ENCODE data around the gene SNX19.
"Not testable (repeated sequence)": the region's sequence is repeated elsewhere in the genome, so short reads cannot be mapped to it uniquely, and the experiment has no call there.

The SNX19 gene

DNA sequence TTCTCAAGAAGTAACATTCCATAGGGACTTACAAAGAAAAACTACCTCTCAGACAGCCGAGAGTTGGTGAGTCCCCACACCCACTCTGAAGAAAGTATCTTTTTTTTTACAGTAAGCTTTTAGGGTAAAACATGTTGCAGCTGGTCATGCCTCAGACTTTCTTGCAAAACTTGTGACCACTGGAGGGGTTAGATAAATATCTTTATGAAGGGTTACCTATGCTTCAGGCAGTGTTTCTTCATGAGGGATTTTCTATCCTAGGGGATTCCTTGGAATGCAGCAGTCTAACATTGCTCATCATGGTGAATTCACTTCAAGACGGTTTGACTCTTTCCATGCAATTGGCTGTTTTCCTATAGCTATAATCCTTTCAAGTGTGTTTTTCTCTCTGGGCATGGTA lies 20.8 kb upstream of the SNX19 start:
- no peak overlapping the region for H2AFZ ChIP-seq (ENCODE audit: low read depth, low read length)
- TF ChIP-seq EZH2phosphoT487 (IDR thresholded peaks at IDR 0.05; ENCODE audit: low read depth) = no peak
- TF ChIP-seq, protein P1, sequence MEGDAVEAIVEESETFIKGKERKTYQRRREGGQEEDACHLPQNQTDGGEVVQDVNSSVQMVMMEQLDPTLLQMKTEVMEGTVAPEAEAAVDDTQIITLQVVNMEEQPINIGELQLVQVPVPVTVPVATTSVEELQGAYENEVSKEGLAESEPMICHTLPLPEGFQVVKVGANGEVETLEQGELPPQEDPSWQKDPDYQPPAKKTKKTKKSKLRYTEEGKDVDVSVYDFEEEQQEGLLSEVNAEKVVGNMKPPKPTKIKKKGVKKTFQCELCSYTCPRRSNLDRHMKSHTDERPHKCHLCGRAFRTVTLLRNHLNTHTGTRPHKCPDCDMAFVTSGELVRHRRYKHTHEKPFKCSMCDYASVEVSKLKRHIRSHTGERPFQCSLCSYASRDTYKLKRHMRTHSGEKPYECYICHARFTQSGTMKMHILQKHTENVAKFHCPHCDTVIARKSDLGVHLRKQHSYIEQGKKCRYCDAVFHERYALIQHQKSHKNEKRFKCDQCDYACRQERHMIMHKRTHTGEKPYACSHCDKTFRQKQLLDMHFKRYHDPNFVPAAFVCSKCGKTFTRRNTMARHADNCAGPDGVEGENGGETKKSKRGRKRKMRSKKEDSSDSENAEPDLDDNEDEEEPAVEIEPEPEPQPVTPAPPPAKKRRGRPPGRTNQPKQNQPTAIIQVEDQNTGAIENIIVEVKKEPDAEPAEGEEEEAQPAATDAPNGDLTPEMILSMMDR (IDR thresholded peaks at IDR 0.05; ENCODE audit: low read depth, low read length) = no peak
- no peaks in the 10 kb centered on the region for H3K4me1 ChIP-seq (ENCODE audit: low read length)
- no peak overlapping the region for H3K9ac ChIP-seq (ENCODE audit: low read length)
- H4K20me1 ChIP-seq (ENCODE audit: insufficient read depth, low read length) = no peaks in the 10 kb centered on the region
- peaks cover 14% of the 10 kb centered on the region for H3K27me3 ChIP-seq (ENCODE audit: low read depth, low read length)
- no peak overlapping the region for H3K4me2 ChIP-seq (ENCODE audit: low read length)
- no peaks in the 10 kb centered on the region for H3K79me2 ChIP-seq (ENCODE audit: low read length)
- no peaks in the 10 kb centered on the region for H3K9me3 ChIP-seq (ENCODE audit: insufficient read depth, low read length)
- H3K4me3 ChIP-seq (ENCODE audit: low read length) = no peak overlapping the region
- no peaks in the 10 kb centered on the region for H3K36me3 ChIP-seq (replicated peaks; ENCODE audit: low read depth, low read length)
- H3K27ac ChIP-seq (ENCODE audit: low read length) = no peak overlapping the region

DNA sequence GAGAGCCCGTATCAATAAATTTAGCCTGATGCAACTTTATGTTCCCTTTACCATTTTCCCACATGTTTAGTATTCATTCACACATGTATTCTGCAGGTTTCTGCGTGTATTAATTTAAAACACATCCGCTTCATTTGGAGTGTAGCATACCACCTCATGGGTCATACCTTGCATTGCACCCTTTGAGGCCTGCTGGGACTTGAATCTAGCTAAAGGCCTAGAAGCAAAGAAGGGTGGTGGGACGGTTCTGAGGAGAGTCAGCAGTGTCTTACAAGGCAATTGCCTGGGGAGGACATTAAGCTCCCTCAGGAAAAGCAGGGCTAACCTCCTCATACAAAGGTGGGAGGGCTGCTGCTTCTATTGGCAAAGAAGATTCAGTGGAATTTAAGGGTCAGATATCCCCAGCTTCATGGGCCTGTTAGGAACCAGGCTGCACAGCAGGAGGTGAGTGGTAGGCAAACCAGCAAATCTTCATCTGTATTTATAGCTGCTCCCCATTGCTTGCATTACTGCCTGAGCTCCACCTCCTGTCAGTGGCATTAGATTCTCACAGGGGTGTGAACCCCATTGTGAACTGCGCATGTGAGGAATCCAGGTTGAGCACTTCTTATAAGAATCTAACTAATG lies 15.9 kb upstream of the SNX19 start:
- H4K20me1 ChIP-seq (ENCODE audit: insufficient read depth, low read length) = no peaks in the 10 kb centered on the region
- H3K4me1 ChIP-seq (ENCODE audit: low read length) = no peaks in the 10 kb centered on the region
- H2AFZ ChIP-seq (ENCODE audit: low read depth, low read length) = no peak overlapping the region
- no peak overlapping the region for H3K27ac ChIP-seq (ENCODE audit: low read length)
- no peak for TF ChIP-seq EZH2phosphoT487 (IDR thresholded peaks at IDR 0.05; ENCODE audit: low read depth)
- TF ChIP-seq, protein P1 (IDR thresholded peaks at IDR 0.05; ENCODE audit: low read depth, low read length) = no peak
- no peaks in the 10 kb centered on the region for H3K9me3 ChIP-seq (ENCODE audit: insufficient read depth, low read length)
- no peak overlapping the region for H3K4me2 ChIP-seq (ENCODE audit: low read length)
- no peaks in the 10 kb centered on the region for H3K79me2 ChIP-seq (ENCODE audit: low read length)
- H3K4me3 ChIP-seq (ENCODE audit: low read length) = no peak overlapping the region
- H3K27me3 ChIP-seq (ENCODE audit: low read depth, low read length) = peaks cover 8% of the 10 kb centered on the region
- H3K9ac ChIP-seq (ENCODE audit: low read length) = no peak overlapping the region
- H3K36me3 ChIP-seq (replicated peaks; ENCODE audit: low read depth, low read length) = no peaks in the 10 kb centered on the region

DNA sequence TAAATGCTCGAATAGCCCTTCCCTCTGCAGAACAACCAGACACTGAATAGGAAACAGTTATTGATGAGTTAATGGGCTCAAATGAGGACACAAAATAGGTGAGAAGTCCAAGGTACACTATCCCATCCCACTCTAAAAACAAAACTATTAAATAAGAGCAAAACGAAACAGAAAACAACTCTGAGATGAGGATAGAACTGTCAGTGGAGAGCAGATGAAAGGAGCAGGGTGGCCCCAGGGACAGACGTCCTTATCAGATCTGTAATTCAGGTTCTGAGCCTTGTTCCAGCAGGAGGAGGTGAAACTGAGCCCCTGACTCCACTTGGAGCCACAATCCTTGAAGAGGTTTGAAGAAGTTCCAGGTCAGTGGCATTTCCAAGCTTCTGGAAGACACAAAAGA lies 8.5 kb upstream of the SNX19 start:
- no peak overlapping the region for H3K9ac ChIP-seq (ENCODE audit: low read length)
- TF ChIP-seq, protein P1 (IDR thresholded peaks at IDR 0.05; ENCODE audit: low read depth, low read length) = no peak
- no peak for TF ChIP-seq EZH2phosphoT487 (IDR thresholded peaks at IDR 0.05; ENCODE audit: low read depth)
- no peak overlapping the region for H2AFZ ChIP-seq (ENCODE audit: low read depth, low read length)
- H3K4me3 ChIP-seq (ENCODE audit: low read length) = peak overlapping the region; percentile 34; the same call in 1 of the 2 replicates
- no peaks in the 10 kb centered on the region for H3K36me3 ChIP-seq (replicated peaks; ENCODE audit: low read depth, low read length)
- H3K9me3 ChIP-seq (ENCODE audit: insufficient read depth, low read length) = no peaks in the 10 kb centered on the region
- H3K27me3 ChIP-seq (ENCODE audit: low read depth, low read length) = peaks cover 12% of the 10 kb centered on the region; the same call in 1 of the 2 replicates
- peak overlapping the region; percentile 40 for H3K4me2 ChIP-seq (ENCODE audit: low read length)
- H3K79me2 ChIP-seq (ENCODE audit: low read length) = no peaks in the 10 kb centered on the region
- no peaks in the 10 kb centered on the region for H3K4me1 ChIP-seq (ENCODE audit: low read length)
- H3K27ac ChIP-seq (ENCODE audit: low read length) = no peak overlapping the region
- H4K20me1 ChIP-seq (ENCODE audit: insufficient read depth, low read length) = no peaks in the 10 kb centered on the region

DNA sequence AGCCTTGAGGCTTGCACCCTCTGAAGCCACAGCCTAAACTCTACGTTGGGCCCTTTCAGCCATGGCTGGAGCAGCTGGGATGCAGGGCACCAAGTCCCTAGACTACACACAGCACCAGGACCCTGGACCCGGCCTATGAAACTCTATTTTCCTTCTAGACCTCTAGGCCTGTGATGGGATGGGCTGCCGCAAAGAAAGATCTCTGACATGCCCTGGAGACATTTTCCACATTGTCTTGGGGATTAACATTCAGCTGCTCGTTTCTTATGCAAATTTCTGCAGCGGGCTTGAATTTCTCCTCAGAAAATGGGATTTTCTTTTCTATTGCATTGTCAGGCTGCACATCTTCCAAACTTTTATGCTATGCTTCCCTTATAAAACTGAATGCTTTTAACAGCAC lies 4.3 kb upstream of the SNX19 start:
- not testable (repeated sequence) for H4K20me1 ChIP-seq (ENCODE audit: insufficient read depth, low read length); H2AFZ ChIP-seq (ENCODE audit: low read depth, low read length); H3K4me3 ChIP-seq (ENCODE audit: low read length); H3K79me2 ChIP-seq (ENCODE audit: low read length); H3K4me2 ChIP-seq (ENCODE audit: low read length); H3K27ac ChIP-seq (ENCODE audit: low read length); H3K9me3 ChIP-seq (ENCODE audit: insufficient read depth, low read length); H3K4me1 ChIP-seq (ENCODE audit: low read length); H3K36me3 ChIP-seq (replicated peaks; ENCODE audit: low read depth, low read length); H3K9ac ChIP-seq (ENCODE audit: low read length)
- H3K27me3 ChIP-seq (ENCODE audit: low read depth, low read length) = peaks cover 12% of the 10 kb centered on the region; the same call in 1 of the 2 replicates

Measured in OCI-LY3 (cell line).